GM18861 (cell line): ENCODE measurements around the gene SCYL2.
A peak's percentile ranks its signal among the peaks of the same experiment; 100 is the strongest.
"Not testable (repeated sequence)": the region's sequence is repeated elsewhere in the genome, so short reads cannot be mapped to it uniquely, and the experiment has no call there.

ENCODE experiments used
- ATAC-seq: cut with Tn5 transposase; IDR thresholded peaks from one replicate; pipeline ENCODE4 v1.9.1; 2021; ENCODE audit not compliant: unreplicated experiment

The SCYL2 gene

GRCh38 chr12:100311317-100311716 is 44.3 kb downstream of the SCYL2 start:
- ATAC-seq, result no peak

- no peak for ATAC-seq
Measured at GRCh38 chr12:100317371-100317770, 50.4 kb downstream of the SCYL2 start.

- ATAC-seq, result no peak
Measured at GRCh38 chr12:100324498-100324897, 57.5 kb downstream of the SCYL2 start.

- ATAC-seq, result no peak
Measured at GRCh38 chr12:100326208-100326607, 59.2 kb downstream of the SCYL2 start.

GRCh38 chr12:100329800-100330199 is 62.8 kb downstream of the SCYL2 start:
- peak; percentile 92 for ATAC-seq

GRCh38 chr12:100331871-100332270 is 64.9 kb downstream of the SCYL2 start:
- no peak for ATAC-seq

GRCh38 chr12:100332852-100333251 is 65.9 kb downstream of the SCYL2 start:
- no peak for ATAC-seq

GRCh38 chr12:100337299-100337698 is 70.3 kb downstream of the SCYL2 start:
- no peak for ATAC-seq

- no peak for ATAC-seq
Measured at GRCh38 chr12:100337727-100338126, 70.8 kb downstream of the SCYL2 start.

GRCh38 chr12:100339071-100339470 is 72.1 kb downstream of the SCYL2 start:
- ATAC-seq, result no peak

- ATAC-seq, result not testable (repeated sequence)
Measured at GRCh38 chr12:100342897-100343296, 75.9 kb downstream of the SCYL2 start.

GRCh38 chr12:100344351-100344750 is 77.4 kb downstream of the SCYL2 start:
- not testable (repeated sequence) for ATAC-seq

- no peak for ATAC-seq
Measured at GRCh38 chr12:100345020-100345767, 78.2 kb downstream of the SCYL2 start.

GRCh38 chr12:100346660-100347059 is 79.7 kb downstream of the SCYL2 start:
- ATAC-seq, result no peak

GRCh38 chr12:100348657-100349454 is 81.9 kb downstream of the SCYL2 start:
- no peak for ATAC-seq

- ATAC-seq, result no peak
Measured at GRCh38 chr12:100356644-100357223, 89.8 kb downstream of the SCYL2 start, which contains the start of gene SLC17A8. Gene SLC17A8, plus strand, starts transcription at chr12:100357074. Its CDS starts 318 bp downstream, at chr12:100357392.

- no peak for ATAC-seq
Measured at GRCh38 chr12:100359248-100359647, 92.3 kb downstream of the SCYL2 start.

- ATAC-seq, result no peak
Measured at GRCh38 chr12:100359822-100360221, 92.8 kb downstream of the SCYL2 start.

GRCh38 chr12:100360450-100360849 is 93.5 kb downstream of the SCYL2 start:
- ATAC-seq, result no peak

GRCh38 chr12:100364324-100364723 is 97.3 kb downstream of the SCYL2 start:
- ATAC-seq, result no peak

GRCh38 chr12:100365411-100365810 is 98.4 kb downstream of the SCYL2 start:
- ATAC-seq, result no peak

- ATAC-seq, result no peak
Measured at GRCh38 chr12:100368066-100368465, 101.1 kb downstream of the SCYL2 start.
